ENCODE data around the gene THEMIS. TPM values are rescaled to one million over a fixed set of nuclear protein-coding genes. Genes with fewer than 3 reads are reported as not detected.

THEMIS gene
- not detected for total RNA-seq

GRCh38 chr6:127900935-127901334, at the start of gene THEMIS:
Gene THEMIS, minus strand, starts transcription at chr6:127901058. Its CDS starts 126 bp downstream, at chr6:127900932.

Small RNA genes within 50 kb of the gene (small RNA-seq; reads per million reads assigned to genes)
- 0 reads per million in 2 donors for gene MRPS17P5
